Coronary artery (tissue), 2 donors: ENCODE data around the gene IRF7.

Experiments used
- DNase-seq: peaks from one replicate; pipeline ENCODE4 v3.0.0-alpha.2; 2017; ENCODE audit warnings: low spot score
- H3K27ac ChIP-seq, 2 donors: fragments of 200-600 bp; sonication (generic); one replicate each; pipeline ENCODE4 v1.5.1; 2016 to 2019
- H3K4me3 ChIP-seq: fragments of 200-600 bp; sonication (generic); 2 replicates; pipeline ENCODE4 v1.5.1; 2016; ENCODE audit warnings: mild to moderate bottlenecking, moderate library complexity
- TF ChIP-seq, protein P1 (sequence below): fragments of 200-600 bp; sonication (generic); IDR thresholded peaks from one replicate; pipeline ENCODE4 v1.5.1; 2019; ENCODE audit warnings: antibody characterized with exemption

The IRF7 gene

DNA sequence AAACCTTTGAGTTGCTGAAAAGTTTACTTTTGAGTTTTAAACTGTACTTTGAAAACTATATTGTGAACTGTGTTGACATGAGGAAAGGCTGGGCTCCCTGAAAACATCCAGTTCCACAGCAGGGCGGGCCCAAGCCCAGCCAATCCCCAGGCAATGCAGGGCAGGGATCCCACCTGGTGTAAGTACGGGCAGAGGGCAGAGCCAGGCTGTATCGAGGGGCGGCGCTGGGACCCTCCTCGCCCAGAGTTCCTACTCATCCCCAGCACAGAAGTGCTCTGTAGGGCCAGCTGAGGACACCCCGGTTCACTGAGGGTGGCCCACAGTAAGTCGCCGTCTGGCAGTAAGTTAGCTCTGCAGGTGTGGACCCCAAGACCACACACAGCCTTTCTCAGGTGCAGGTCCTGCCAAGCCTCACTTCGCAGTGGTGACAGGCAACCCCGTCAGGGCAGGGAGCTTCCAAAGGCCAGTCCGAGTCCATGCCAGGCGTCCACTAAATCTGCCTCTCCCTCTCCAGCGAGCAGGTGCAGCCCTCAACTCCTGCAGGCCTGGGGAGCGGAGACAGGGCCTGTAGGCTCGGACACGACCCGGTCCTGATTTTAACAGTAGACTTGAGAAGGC is 48.6 kb downstream of the IRF7 start:
- H3K27ac ChIP-seq, result peak overlapping the region in 1 of 2 donors; percentile 93
- H3K4me3 ChIP-seq, result no peak overlapping the region
- DNase-seq, result no peak
- TF ChIP-seq, protein P1, sequence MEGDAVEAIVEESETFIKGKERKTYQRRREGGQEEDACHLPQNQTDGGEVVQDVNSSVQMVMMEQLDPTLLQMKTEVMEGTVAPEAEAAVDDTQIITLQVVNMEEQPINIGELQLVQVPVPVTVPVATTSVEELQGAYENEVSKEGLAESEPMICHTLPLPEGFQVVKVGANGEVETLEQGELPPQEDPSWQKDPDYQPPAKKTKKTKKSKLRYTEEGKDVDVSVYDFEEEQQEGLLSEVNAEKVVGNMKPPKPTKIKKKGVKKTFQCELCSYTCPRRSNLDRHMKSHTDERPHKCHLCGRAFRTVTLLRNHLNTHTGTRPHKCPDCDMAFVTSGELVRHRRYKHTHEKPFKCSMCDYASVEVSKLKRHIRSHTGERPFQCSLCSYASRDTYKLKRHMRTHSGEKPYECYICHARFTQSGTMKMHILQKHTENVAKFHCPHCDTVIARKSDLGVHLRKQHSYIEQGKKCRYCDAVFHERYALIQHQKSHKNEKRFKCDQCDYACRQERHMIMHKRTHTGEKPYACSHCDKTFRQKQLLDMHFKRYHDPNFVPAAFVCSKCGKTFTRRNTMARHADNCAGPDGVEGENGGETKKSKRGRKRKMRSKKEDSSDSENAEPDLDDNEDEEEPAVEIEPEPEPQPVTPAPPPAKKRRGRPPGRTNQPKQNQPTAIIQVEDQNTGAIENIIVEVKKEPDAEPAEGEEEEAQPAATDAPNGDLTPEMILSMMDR, result no peak

DNA sequence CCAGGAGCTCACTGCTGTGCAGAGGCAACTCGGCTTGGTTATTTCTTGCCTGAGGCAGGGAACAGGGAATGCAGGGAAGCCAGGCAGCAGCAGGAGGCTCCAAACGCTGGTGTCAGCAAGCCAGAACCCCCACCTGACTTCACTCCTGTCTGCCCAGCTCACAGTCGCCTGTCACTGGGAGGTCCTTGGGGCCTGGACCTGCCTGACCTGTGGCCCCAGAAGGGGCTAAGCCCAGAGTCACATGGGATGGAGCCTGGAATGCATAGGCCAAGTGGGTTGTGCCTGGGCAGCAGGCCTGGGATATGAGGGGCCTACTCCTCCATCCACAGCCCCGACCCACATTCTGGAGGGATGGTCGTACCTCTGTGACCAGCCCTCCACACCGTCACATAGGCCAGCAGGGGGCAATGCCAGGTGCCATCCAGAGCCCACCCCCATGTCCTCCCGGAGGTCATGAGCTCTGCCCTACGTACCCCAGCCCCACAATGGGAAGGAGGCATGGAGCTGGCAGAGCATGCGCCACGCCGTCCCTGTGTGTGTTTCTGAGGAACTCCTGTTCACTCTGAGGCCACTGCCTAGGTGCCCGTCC is 49.7 kb downstream of the IRF7 start:
- TF ChIP-seq, protein P1, result no peak
- no peak for DNase-seq
- no peak overlapping the region for H3K27ac ChIP-seq

DNA sequence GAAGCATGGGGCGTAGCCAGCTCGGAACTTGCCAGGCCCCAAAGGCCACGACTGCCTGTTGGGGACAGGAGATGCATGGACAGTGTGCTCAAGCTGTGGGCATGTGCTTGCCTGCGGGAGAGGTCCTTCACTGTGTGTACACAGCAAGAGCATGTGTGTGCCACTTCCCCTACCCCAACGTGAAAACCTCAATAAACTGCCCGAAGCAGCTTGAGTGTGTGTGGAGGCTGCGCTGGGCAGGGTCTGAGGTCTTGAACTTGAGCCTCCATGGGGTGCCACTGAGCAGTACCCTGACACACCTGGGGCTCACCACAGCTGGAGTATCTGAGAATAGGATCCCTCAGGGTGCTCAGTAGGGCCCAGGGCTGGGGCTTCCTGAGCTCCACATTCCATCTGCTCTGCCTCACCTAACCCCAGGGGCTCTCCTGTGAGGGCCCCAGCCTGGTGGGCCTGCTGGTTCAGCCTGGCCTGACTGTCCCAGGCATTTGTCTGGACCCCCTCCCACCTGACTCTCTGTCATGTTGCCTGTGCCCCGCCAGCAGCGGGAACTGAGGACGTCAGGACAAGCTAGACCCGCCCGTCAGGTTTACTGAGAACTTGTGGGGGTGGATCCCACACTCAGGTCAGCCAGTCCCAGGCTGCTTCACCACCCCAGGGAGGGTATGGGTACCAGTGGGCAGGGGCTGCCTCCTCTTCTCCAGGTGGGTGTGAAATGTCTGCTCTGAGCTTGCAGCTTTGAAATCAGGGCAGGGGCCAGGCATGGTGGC is 51.8 kb downstream of the IRF7 start:
- Histone ChIP-seq H3K27ac (no peak overlapping the region), H3K4me3 (no peak overlapping the region)
- no peak for DNase-seq
- TF ChIP-seq, protein P1, result no peak

More for the DNA sequence above, 49.7 kb downstream of the IRF7 start:
- no peak overlapping the region for H3K4me3 ChIP-seq

DNA sequence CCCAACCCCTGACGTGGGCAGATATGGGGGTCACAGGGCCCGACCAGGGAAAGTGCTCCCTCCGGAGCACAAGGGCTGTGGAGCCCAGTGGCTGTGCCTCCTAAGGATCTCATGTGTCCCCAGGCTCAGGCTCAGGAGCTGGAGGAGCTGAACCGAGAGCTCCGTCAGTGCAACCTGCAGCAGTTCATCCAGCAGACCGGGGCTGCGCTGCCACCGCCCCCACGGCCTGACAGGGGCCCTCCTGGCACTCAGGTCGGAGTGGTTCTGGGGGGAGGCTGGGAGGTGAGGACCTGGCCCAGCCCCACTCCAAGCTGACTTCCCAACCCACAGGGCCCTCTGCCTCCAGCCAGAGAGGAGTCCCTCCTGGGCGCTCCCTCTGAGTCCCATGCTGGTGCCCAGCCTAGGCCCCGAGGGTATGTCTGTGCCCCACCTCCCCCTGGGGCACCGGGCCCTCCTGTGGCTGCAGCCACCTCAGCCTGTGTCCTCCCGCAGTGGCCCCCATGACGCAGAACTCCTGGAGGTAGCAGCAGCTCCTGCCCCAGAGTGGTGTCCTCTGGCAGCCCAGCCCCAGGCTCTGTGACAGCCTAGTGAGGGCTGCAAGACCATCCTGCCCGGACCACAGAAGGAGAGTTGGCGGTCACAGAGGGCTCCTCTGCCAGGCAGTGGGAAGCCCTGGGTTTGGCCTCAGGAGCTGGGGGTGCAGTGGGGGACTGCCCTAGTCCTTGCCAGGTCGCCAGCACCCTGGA is 52.5 kb downstream of the IRF7 start:
- TF ChIP-seq, protein P1, result no peak
- H3K27ac ChIP-seq, result no peak overlapping the region
- no peak overlapping the region for H3K4me3 ChIP-seq
- no peak for DNase-seq
